IMR-90 (cell line): ENCODE results near the gene PEX5L. TPM values are rescaled to one million over a fixed set of nuclear protein-coding genes. Genes with fewer than 3 reads are reported as not detected.

Experiments
- ATAC-seq: fragments of 200-7000 bp; cut with Tn5 transposase; 2 replicates; pipeline ENCODE4 v1.9.1; 2020; ENCODE audit warnings: low read depth, mild to moderate bottlenecking, moderate library complexity
- BruUV-seq: library from RNA; stranded (reverse); fragments of 400-500 nt; replicated peaks from 2 replicates; lab custom pipeline; 2021; lab: Mats Ljungman, UMichigan
- CTCF ChIA-PET: fragments of 300-600 bp; formaldehyde crosslinking; extraction: SDS; loops from one replicate; lab custom pipeline; 2021; ENCODE audit warnings: antibody characterized with exemption; lab: Yijun Ruan, JAX
- POLR2A ChIA-PET: fragments of 300-600 bp; sonication (Branson Sonifier 250); formaldehyde crosslinking; loops from one replicate; lab custom pipeline; 2022; ENCODE audit warnings: antibody characterized with exemption; ENCODE audit not compliant: unreplicated experiment; lab: Charles Lee
- DNase-seq: peaks from one replicate; pipeline ENCODE4 v3.0.0; 2013
- H2AFZ ChIP-seq: replicated peaks from 2 replicates; pipeline ENCODE3; 2013; ENCODE audit warnings: low read length, mild to moderate bottlenecking; ENCODE audit not compliant: poor library complexity
- H2AK5ac ChIP-seq: 2 replicates; pipeline ENCODE4 v1.6.1; 2013; ENCODE audit warnings: low read depth, low read length, inconsistent platforms
- H2AK9ac ChIP-seq: replicated peaks from 2 replicates; pipeline ENCODE3; 2013; ENCODE audit warnings: mild to moderate bottlenecking, low read depth, low read length, moderate library complexity; ENCODE audit not compliant: poor library complexity
- H2BK120ac ChIP-seq: 2 replicates; pipeline ENCODE4 v1.6.1; 2013; ENCODE audit warnings: low read depth, low read length, inconsistent platforms
- H2BK15ac ChIP-seq: 3 replicates; pipeline ENCODE4 v1.6.1; 2013; ENCODE audit warnings: low read depth, low read length, inconsistent platforms
- H2BK20ac ChIP-seq: 2 replicates; pipeline ENCODE4 v1.6.1; 2013; ENCODE audit warnings: low read depth, mild to moderate bottlenecking, inconsistent platforms, low read length, moderate library complexity
- H2BK5ac ChIP-seq: 2 replicates; pipeline ENCODE4 v1.6.1; 2013; ENCODE audit warnings: mild to moderate bottlenecking, low read depth, low read length, inconsistent platforms; ENCODE audit not compliant: poor library complexity, severe bottlenecking
- H3K14ac ChIP-seq: replicated peaks from 2 replicates; pipeline ENCODE4 v1.6.1; 2013; ENCODE audit warnings: low read depth, low read length, inconsistent platforms
- H3K18ac ChIP-seq: 2 replicates; pipeline ENCODE4 v1.6.1; 2013; ENCODE audit warnings: low read depth, low read length, control low read depth
- H3K23ac ChIP-seq: 2 replicates; pipeline ENCODE4 v1.6.1; 2013; ENCODE audit warnings: low read depth, low read length, inconsistent platforms
- H3K27ac ChIP-seq: 2 replicates; pipeline ENCODE4 v1.5.1; 2013; ENCODE audit warnings: mild to moderate bottlenecking, control low read depth, low read length; ENCODE audit not compliant: insufficient read depth
- H3K27me3 ChIP-seq: 2 replicates; pipeline ENCODE4 v1.6.1; 2013; ENCODE audit warnings: low read length; ENCODE audit not compliant: control insufficient read depth, insufficient read depth
- H3K36me3 ChIP-seq: 2 replicates; pipeline ENCODE4 v1.6.1; 2013; ENCODE audit warnings: low read length, mixed read lengths; ENCODE audit not compliant: control insufficient read depth, insufficient read depth
- H3K4ac ChIP-seq: 2 replicates; pipeline ENCODE4 v1.6.1; 2013; ENCODE audit warnings: low read depth, low read length, inconsistent platforms
- H3K4me1 ChIP-seq: 2 replicates; pipeline ENCODE4 v1.6.1; 2013; ENCODE audit warnings: low read length, mixed read lengths; ENCODE audit not compliant: control insufficient read depth, insufficient read depth
- H3K4me2 ChIP-seq: 2 replicates; pipeline ENCODE4 v1.6.1; 2013; ENCODE audit warnings: low read depth, mild to moderate bottlenecking, control low read depth, low read length, moderate library complexity
- H3K4me3 ChIP-seq: 2 replicates; pipeline ENCODE4 v1.5.1; 2013; ENCODE audit warnings: low read depth, mild to moderate bottlenecking, control low read depth, low read length, moderate library complexity; ENCODE audit not compliant: insufficient read depth
- H3K56ac ChIP-seq: 2 replicates; pipeline ENCODE4 v1.6.1; 2013; ENCODE audit warnings: low read length, inconsistent platforms; ENCODE audit not compliant: insufficient read depth; ENCODE audit errors: extremely low read depth
- H3K79me1 ChIP-seq, 2 experiments: 2 replicates each; pipeline ENCODE4 v1.6.1; 2013; ENCODE audit warnings: low read length in 2 of 2, inconsistent platforms in 1 of 2, low read depth in 1 of 2
- H3K9ac ChIP-seq: 2 replicates; pipeline ENCODE4 v1.6.1; 2013; ENCODE audit warnings: low read depth, low read length, control low read depth
- H3K9me1 ChIP-seq: 2 replicates; pipeline ENCODE4 v1.6.1; 2013; ENCODE audit warnings: low read length, inconsistent platforms; ENCODE audit not compliant: insufficient read depth
- H3K9me3 ChIP-seq: 2 replicates; pipeline ENCODE4 v1.6.1; 2013; ENCODE audit warnings: low read length; ENCODE audit not compliant: control insufficient read depth, insufficient read depth
- H4K20me1 ChIP-seq: 2 replicates; pipeline ENCODE4 v1.6.1; 2013; ENCODE audit warnings: low read length, inconsistent platforms; ENCODE audit not compliant: insufficient read depth
- H4K5ac ChIP-seq: 2 replicates; pipeline ENCODE4 v1.6.1; 2013; ENCODE audit warnings: mild to moderate bottlenecking, low read depth, low read length, control low read depth
- H4K8ac ChIP-seq, 2 experiments: 2 replicates each; pipeline ENCODE4 v1.6.1; 2013; ENCODE audit warnings: low read depth in 2 of 2, low read length in 2 of 2, control low read depth in 1 of 2, inconsistent platforms in 1 of 2
- H4K91ac ChIP-seq: 2 replicates; pipeline ENCODE4 v1.6.1; 2013; ENCODE audit warnings: low read depth, low read length, inconsistent platforms; ENCODE audit not compliant: insufficient read depth
- BHLHE40 ChIP-seq: fragments of 150-350 bp; IDR thresholded peaks from 2 replicates; pipeline ENCODE4 v1.6.1; 2016; ENCODE audit warnings: mild to moderate bottlenecking, low read depth, low read length
- CEBPB ChIP-seq: IDR thresholded peaks from 2 replicates; pipeline ENCODE4 v1.6.1; 2012; ENCODE audit warnings: low read depth, low read length, improper control_type of control experiment
- CHD1 ChIP-seq: IDR thresholded peaks from 2 replicates; pipeline ENCODE4 v1.6.1; 2012; ENCODE audit warnings: low read depth, low read length, improper control_type of control experiment
- ELK1 ChIP-seq: fragments of 150-350 bp; IDR thresholded peaks from 2 replicates; pipeline ENCODE4 v1.6.1; 2016; ENCODE audit warnings: low read depth, mild to moderate bottlenecking, low read length, moderate library complexity, borderline replicate concordance
- FOS ChIP-seq: fragments of 150-350 bp; IDR thresholded peaks from 2 replicates; pipeline ENCODE4 v1.6.1; 2016; ENCODE audit warnings: low read depth, low read length
- MAFK ChIP-seq: IDR thresholded peaks from 2 replicates; pipeline ENCODE4 v1.6.1; 2012; ENCODE audit warnings: low read depth, low read length, improper control_type of control experiment
- MAZ ChIP-seq: IDR thresholded peaks from 2 replicates; pipeline ENCODE4 v1.6.1; 2012; ENCODE audit warnings: low read depth, mild to moderate bottlenecking, low read length, improper control_type of control experiment, moderate library complexity, borderline replicate concordance
- MXI1 ChIP-seq: IDR thresholded peaks from 2 replicates; pipeline ENCODE4 v1.6.1; 2012; ENCODE audit warnings: low read depth, mild to moderate bottlenecking, low read length, moderate library complexity, borderline replicate concordance
- POLR2A ChIP-seq: IDR thresholded peaks from 2 replicates; pipeline ENCODE4 v1.6.1; 2012; ENCODE audit warnings: mild to moderate bottlenecking, low read depth, low read length
- RAD21 ChIP-seq: IDR thresholded peaks from 2 replicates; pipeline ENCODE4 v1.6.1; 2012; ENCODE audit warnings: low read length, improper control_type of control experiment
- RFX5 ChIP-seq: IDR thresholded peaks from 2 replicates; pipeline ENCODE4 v1.8.0; 2012; ENCODE audit warnings: low read depth, mild to moderate bottlenecking, low read length, moderate library complexity
- SMC3 ChIP-seq: fragments of 150-350 bp; IDR thresholded peaks from 2 replicates; pipeline ENCODE4 v1.6.1; 2016; ENCODE audit warnings: low read depth, mild to moderate bottlenecking, antibody characterized with exemption, low read length, moderate library complexity
- whole genome bisulfite sequencing, 2 experiments: methylation state at CpG; one replicate each; pipeline versions ENCODE4 v1.1.5 to v1.1.7; 2013; ENCODE audit warnings: missing lambda C conversion rate in 2 of 2; ENCODE audit not compliant: insufficient read length in 1 of 2; ENCODE audit errors: extremely low coverage in 2 of 2; 5-methylcytosine and 5-hydroxymethylcytosine counted together
- dilution Hi-C: fragments of 300-500 bp; cut with HindIII; formaldehyde crosslinking; loops from one replicate; pipeline ENCODE4 v1.14.3; 2018; ENCODE audit warnings: low sequenced_read_pairs; ENCODE audit not compliant: unreplicated experiment
- in situ Hi-C: fragments of 300-500 bp; cut with MboI; formaldehyde crosslinking; loops from 3 replicates; pipeline ENCODE4 v1.14.3; 2019; ENCODE audit warnings: low sequenced_read_pairs, inconsistent platforms, mixed read lengths
- intact Hi-C: fragments of 100-400 bp; cut with micrococcal nuclease; formaldehyde crosslinking; loops from 2 replicates; pipeline ENCODE4 v1.10.0; 2022
- polyA plus RNA-seq, 3 experiments: library from polyadenylated mRNA; depleted of rRNA; stranded (reverse); fragments of >200 nt; gene quantifications; 2 replicates each; pipeline ENCODE4 v1.2.3, GENCODE V29; 2012; ENCODE audit warnings: low replicate concordance in 1 of 3
- total RNA-seq: library from RNA; depleted of rRNA; stranded (reverse); fragments of >200 nt; gene quantifications from 2 replicates; pipeline ENCODE4 v1.2.3, GENCODE V29; 2012
- TF ChIP-seq, protein P1 (sequence below): fragments of 150-350 bp; IDR thresholded peaks from 2 replicates; pipeline ENCODE4 v1.6.1; 2017; ENCODE audit warnings: mild to moderate bottlenecking, antibody characterized with exemption, low read length, low read depth
- TF ChIP-seq, protein P2 (sequence below): conservative IDR thresholded peaks from 2 replicates; pipeline ENCODE4 v1.5.1; 2012; ENCODE audit warnings: mild to moderate bottlenecking, low read depth, low read length, improper control_type of control experiment

Gene PEX5L
- total and polyA plus RNA-seq, 2 of the 4 experiments (the other 2 are of a cell fraction): not detected

DNA sequence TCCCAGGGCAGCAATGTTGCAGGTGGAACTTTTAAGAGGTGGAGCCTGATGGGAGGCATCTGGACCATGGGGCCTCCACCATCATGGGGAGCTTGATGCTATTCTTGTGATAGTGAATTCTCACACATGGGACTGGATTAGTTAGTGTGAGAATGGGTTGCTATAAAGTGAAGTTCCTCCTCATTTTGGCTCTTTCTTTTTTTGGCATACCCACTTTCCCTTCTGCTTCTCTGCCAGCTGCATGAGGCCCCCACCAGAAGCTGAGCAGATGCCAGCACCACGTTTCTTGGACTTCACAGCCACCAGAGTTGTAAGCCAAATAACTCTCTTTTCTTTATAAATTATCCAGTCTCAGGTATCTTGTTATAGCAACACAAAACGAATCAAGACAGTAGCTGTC is 101.0 kb downstream of the PEX5L start:
- H3K27ac ChIP-seq: no peak overlapping the region
- intact Hi-C loops (no loop called here), dilution Hi-C loops (no loop called here), in situ Hi-C loops (no loop called here)
- no TSS peak for BruUV-seq
- H2BK120ac ChIP-seq: no peak overlapping the region
- H2AK5ac ChIP-seq: no peak overlapping the region
- no peak overlapping the region for H3K4me2 ChIP-seq
- H3K27me3 ChIP-seq: no peaks in the 10 kb centered on the region
- ATAC-seq (no peak), DNase-seq (no peak)
- no peak overlapping the region for H3K4me3 ChIP-seq
- CTCF ChIA-PET: interaction anchor here (0.6 kb wide), 1 partner anchor 950 kb away, joined by 5 read pairs; no protein-coding TSS in a partner anchor
- no peak overlapping the region for H3K4ac ChIP-seq
- no peaks in the 10 kb centered on the region for H3K36me3 ChIP-seq
- no peak overlapping the region for H2BK15ac ChIP-seq
- no peak overlapping the region for H3K18ac ChIP-seq
- H4K8ac ChIP-seq: no peak overlapping the region
- no peak overlapping the region for H4K91ac ChIP-seq
- H3K4me1 ChIP-seq: no peaks in the 10 kb centered on the region
- no peak overlapping the region for H3K14ac ChIP-seq
- no CpG with 5 or more reads among the region's 2 CpGs for WGBS, 2 experiments
- H2BK5ac ChIP-seq: no peak overlapping the region
- H3K9me3 ChIP-seq: no peaks in the 10 kb centered on the region
- no peak overlapping the region for H3K9ac ChIP-seq
- no peaks in the 10 kb centered on the region for H3K79me1 ChIP-seq
- H2BK20ac ChIP-seq: no peak overlapping the region
- no peak overlapping the region for H4K5ac ChIP-seq
- H4K20me1 ChIP-seq: no peaks in the 10 kb centered on the region
- H3K56ac ChIP-seq: no peak overlapping the region
- H3K9me1 ChIP-seq: no peaks in the 10 kb centered on the region
- TF ChIP-seq POLR2A (no peak), BHLHE40 (no peak), CEBPB (no peak), MAZ (no peak), SMC3 (no peak), FOS (no peak), MXI1 (no peak), CHD1 (no peak), RFX5 (no peak), RAD21 (no peak), MAFK (no peak), ELK1 (no peak)
- TF ChIP-seq, protein P1, sequence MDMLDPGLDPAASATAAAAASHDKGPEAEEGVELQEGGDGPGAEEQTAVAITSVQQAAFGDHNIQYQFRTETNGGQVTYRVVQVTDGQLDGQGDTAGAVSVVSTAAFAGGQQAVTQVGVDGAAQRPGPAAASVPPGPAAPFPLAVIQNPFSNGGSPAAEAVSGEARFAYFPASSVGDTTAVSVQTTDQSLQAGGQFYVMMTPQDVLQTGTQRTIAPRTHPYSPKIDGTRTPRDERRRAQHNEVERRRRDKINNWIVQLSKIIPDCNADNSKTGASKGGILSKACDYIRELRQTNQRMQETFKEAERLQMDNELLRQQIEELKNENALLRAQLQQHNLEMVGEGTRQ: no peak
- TF ChIP-seq, protein P2, sequence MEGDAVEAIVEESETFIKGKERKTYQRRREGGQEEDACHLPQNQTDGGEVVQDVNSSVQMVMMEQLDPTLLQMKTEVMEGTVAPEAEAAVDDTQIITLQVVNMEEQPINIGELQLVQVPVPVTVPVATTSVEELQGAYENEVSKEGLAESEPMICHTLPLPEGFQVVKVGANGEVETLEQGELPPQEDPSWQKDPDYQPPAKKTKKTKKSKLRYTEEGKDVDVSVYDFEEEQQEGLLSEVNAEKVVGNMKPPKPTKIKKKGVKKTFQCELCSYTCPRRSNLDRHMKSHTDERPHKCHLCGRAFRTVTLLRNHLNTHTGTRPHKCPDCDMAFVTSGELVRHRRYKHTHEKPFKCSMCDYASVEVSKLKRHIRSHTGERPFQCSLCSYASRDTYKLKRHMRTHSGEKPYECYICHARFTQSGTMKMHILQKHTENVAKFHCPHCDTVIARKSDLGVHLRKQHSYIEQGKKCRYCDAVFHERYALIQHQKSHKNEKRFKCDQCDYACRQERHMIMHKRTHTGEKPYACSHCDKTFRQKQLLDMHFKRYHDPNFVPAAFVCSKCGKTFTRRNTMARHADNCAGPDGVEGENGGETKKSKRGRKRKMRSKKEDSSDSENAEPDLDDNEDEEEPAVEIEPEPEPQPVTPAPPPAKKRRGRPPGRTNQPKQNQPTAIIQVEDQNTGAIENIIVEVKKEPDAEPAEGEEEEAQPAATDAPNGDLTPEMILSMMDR: no peak
- no peak overlapping the region for H2AK9ac ChIP-seq
- no peak overlapping the region for H2AFZ ChIP-seq
- H3K23ac ChIP-seq: no peak overlapping the region
- POLR2A ChIA-PET: no interaction called here
